ENCODE data around the gene XDH. TPM values are rescaled to one million over a fixed set of nuclear protein-coding genes. Genes with fewer than 3 reads are reported as not detected.

The XDH gene
- total RNA-seq, 2 donors from 2014 or later, result not detected

DNA sequence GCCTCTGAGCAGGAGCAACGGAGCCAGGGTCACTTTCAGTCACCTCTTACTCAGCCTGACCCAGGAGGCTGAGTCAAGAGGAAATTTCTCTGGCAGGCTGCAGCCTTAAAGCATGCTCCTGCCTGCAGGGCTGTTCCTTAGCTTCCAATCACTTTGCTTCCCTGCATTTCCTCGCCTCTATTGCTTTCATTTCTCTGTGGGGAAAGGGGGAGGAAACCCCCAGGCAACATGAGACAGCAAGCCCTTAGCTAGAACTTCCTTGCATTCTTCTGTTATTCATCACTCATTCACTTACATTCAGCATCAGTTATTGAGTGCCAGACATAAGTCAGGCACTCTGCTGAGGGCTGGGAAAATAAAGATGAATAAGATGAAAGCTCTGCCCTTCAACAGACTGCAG, 13.0 kb downstream of the XDH start:
- TF ChIP-seq, protein P1, sequence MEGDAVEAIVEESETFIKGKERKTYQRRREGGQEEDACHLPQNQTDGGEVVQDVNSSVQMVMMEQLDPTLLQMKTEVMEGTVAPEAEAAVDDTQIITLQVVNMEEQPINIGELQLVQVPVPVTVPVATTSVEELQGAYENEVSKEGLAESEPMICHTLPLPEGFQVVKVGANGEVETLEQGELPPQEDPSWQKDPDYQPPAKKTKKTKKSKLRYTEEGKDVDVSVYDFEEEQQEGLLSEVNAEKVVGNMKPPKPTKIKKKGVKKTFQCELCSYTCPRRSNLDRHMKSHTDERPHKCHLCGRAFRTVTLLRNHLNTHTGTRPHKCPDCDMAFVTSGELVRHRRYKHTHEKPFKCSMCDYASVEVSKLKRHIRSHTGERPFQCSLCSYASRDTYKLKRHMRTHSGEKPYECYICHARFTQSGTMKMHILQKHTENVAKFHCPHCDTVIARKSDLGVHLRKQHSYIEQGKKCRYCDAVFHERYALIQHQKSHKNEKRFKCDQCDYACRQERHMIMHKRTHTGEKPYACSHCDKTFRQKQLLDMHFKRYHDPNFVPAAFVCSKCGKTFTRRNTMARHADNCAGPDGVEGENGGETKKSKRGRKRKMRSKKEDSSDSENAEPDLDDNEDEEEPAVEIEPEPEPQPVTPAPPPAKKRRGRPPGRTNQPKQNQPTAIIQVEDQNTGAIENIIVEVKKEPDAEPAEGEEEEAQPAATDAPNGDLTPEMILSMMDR (IDR thresholded peaks at IDR 0.05), result no peak
- no peak for DNase-seq (ENCODE audit: low spot score)
- no peaks in the 10 kb centered on the region for H3K9me3 ChIP-seq
- H3K4me1 ChIP-seq, result no peaks in the 10 kb centered on the region
- H3K4me3 ChIP-seq, result no peak overlapping the region
- H3K27me3 ChIP-seq, result no peaks in the 10 kb centered on the region
- no peaks in the 10 kb centered on the region for H3K36me3 ChIP-seq
- no peak overlapping the region for H3K27ac ChIP-seq

DNA sequence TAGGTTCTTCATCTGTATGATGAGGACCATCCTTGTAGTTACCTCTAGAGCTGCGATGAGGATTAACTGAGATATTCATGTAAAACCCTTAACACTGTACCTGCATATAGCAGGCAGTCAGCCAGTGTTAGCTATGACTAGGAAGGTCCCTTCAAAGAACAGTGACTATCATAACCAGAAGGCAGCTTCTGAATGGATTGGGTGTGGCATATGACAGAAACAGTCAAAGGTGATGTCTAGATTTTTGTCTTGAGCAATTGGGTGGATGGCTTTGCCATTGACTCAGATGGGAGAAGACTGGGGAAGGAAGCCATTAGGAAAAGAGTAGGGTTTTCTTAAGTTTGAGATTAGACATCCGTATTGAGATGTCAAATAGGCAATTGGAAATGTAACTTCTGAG, 15.7 kb downstream of the XDH start:
- no peak overlapping the region for H3K27ac ChIP-seq
- H3K9me3 ChIP-seq, result no peaks in the 10 kb centered on the region
- H3K4me3 ChIP-seq, result no peak overlapping the region
- no peaks in the 10 kb centered on the region for H3K27me3 ChIP-seq
- DNase-seq (ENCODE audit: low spot score), result no peak
- H3K36me3 ChIP-seq, result no peaks in the 10 kb centered on the region
- TF ChIP-seq, protein P1 (IDR thresholded peaks at IDR 0.05), result no peak
- H3K4me1 ChIP-seq, result no peaks in the 10 kb centered on the region

DNA sequence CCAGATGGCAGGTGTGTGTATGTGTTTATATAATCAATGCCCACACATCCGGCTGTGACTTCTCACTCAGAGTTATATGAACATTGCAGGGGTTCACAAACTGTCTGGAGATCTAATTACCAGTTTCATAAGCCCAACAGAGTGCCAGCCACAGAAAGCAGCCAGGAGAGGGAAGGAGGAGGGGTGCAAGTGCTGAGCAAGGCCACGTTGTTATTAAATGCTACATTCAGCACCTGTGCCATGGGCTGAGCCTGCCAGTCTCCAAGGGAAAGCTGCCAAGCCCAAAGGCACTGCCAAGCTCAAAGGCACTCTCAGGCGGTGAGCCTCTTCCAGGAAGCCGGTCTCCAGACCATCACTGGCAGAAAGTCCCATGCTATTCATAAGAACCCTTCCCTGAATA, 17.4 kb downstream of the XDH start:
- Histone ChIP-seq H3K27me3 (no peaks in the 10 kb centered on the region), H3K9me3 (no peaks in the 10 kb centered on the region), H3K27ac (no peak overlapping the region), H3K4me3 (no peak overlapping the region), H3K4me1 (no peaks in the 10 kb centered on the region), H3K36me3 (no peaks in the 10 kb centered on the region)
- no peak for DNase-seq (ENCODE audit: low spot score)
- TF ChIP-seq, protein P1 (IDR thresholded peaks at IDR 0.05), result no peak

DNA sequence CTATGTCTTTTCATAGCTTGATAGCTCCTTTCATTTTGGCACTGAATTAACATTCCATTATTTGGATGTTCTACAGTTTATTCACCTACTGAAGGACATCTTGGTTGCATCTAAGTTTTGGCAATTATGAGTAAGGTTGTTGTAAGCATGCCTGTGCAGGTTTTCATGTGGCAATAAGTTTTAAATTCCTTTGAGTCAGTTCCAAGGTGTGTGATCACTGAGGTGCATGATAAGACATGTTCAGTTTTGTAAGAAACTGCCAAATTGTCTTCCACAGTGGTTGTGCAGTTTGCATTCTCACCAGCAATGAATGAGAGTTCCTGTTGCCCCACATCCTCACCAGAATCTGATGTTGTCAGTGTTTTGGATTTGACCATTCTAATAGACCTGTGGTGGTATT, 24.2 kb downstream of the XDH start:
- Histone ChIP-seq H3K27me3 (no peaks in the 10 kb centered on the region), H3K27ac (no peak overlapping the region), H3K4me1 (no peaks in the 10 kb centered on the region), H3K9me3 (no peaks in the 10 kb centered on the region), H3K4me3 (no peak overlapping the region), H3K36me3 (no peaks in the 10 kb centered on the region)
- no peak for DNase-seq (ENCODE audit: low spot score)
- TF ChIP-seq, protein P1 (IDR thresholded peaks at IDR 0.05), result no peak

DNA sequence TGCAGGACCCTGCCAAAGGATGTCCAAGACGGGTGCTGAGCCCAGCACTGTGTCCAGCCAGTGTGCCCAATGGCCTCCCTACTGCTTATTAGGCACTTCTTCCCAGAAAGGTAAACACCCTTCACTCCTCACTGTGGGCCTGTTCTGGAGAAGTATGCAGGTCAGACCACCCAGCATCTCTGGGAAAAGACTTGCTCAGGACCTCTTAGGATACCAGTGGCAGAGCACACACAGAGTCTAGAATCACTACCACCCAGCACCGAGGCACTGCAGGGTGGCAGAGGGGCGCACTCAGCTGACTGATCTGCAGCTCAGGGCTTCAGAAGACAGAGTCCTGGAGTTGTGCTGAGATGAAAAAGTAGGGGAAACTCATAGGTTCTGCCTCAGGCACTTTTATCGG, 25.8 kb downstream of the XDH start:
- Histone ChIP-seq H3K27me3 (no peaks in the 10 kb centered on the region), H3K27ac (no peak overlapping the region), H3K9me3 (no peaks in the 10 kb centered on the region), H3K36me3 (no peaks in the 10 kb centered on the region), H3K4me3 (no peak overlapping the region), H3K4me1 (no peaks in the 10 kb centered on the region)
- no peak for DNase-seq (ENCODE audit: low spot score)
- TF ChIP-seq, protein P1 (IDR thresholded peaks at IDR 0.05), result no peak

DNA sequence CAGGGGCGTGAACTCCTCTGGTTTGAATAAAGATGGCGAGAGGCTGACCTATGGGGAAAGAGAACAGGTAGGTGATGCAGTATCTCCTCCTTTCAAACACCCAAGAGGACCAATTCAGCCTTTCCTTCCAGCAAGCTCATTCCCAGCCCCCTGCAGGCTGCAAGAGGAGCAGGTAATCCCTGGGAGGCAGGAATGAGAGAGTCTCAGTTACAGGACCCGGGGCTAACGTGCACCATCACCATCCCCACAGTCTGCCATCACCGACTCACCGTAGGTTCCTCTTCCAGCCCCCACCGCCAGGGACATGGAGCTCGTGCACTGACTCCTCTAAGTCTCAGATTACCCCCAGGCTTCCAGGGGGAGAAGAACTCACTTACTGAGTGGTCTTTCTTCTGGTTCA, 26.7 kb downstream of the XDH start:
- TF ChIP-seq, protein P1 (IDR thresholded peaks at IDR 0.05), result no peak
- Histone ChIP-seq H3K4me1 (no peaks in the 10 kb centered on the region), H3K9me3 (no peaks in the 10 kb centered on the region), H3K27me3 (no peaks in the 10 kb centered on the region), H3K4me3 (no peak overlapping the region), H3K27ac (no peak overlapping the region), H3K36me3 (no peaks in the 10 kb centered on the region)
- no peak for DNase-seq (ENCODE audit: low spot score)
